CD14-positive monocyte (primary cell): ENCODE measurements around the gene PDGFA. TPM values are rescaled to one million over a fixed set of nuclear protein-coding genes. Genes with fewer than 3 reads are reported as not detected.

ENCODE experiments used
- DNase-seq, 3 donors: peaks; one replicate each; pipeline ENCODE4 v3.0.0-alpha.2; 2011 to 2022
- H2AFZ ChIP-seq: 2 replicates; pipeline ENCODE4 v1.6.0; 2012; ENCODE audit warnings: mild to moderate bottlenecking, low read depth, low read length, inconsistent platforms; ENCODE audit not compliant: insufficient read depth, poor library complexity, severe bottlenecking
- H3K27ac ChIP-seq, 2 donors: 1 replicate in 1 of 2; 2 replicates in 1 of 2; pipeline ENCODE4 v1.5.1; 2012 to 2013; ENCODE audit warnings: low read length in 2 of 2, control low read depth in 1 of 2, inconsistent platforms in 1 of 2, low read depth in 1 of 2, mild to moderate bottlenecking in 1 of 2
- H3K27me3 ChIP-seq, 2 donors: one replicate each; pipeline versions ENCODE4 v1.6.0 to v1.6.1; 2011 to 2013; ENCODE audit warnings: low read length in 2 of 2; ENCODE audit not compliant: control insufficient read depth in 2 of 2, insufficient read depth in 2 of 2
- H3K36me3 ChIP-seq, 2 donors: replicated peaks in 1 of 2; 1 replicate in 1 of 2; 2 replicates in 1 of 2; pipeline versions ENCODE4 v1.5.1 to v1.6.1; 2012 to 2013; ENCODE audit warnings: low read length in 2 of 2, control low read depth in 1 of 2, inconsistent platforms in 1 of 2, mild to moderate bottlenecking in 1 of 2; ENCODE audit not compliant: insufficient read depth in 2 of 2, control insufficient read depth in 1 of 2
- H3K4me1 ChIP-seq, 2 donors: 1 replicate in 1 of 2; 2 replicates in 1 of 2; pipeline versions ENCODE4 v1.5.1 to v1.6.1; 2012 to 2013; ENCODE audit warnings: low read length in 2 of 2, control low read depth in 1 of 2, inconsistent platforms in 1 of 2, mild to moderate bottlenecking in 1 of 2, moderate library complexity in 1 of 2; ENCODE audit not compliant: insufficient read depth in 2 of 2, control insufficient read depth in 1 of 2
- H3K4me2 ChIP-seq: replicated peaks from 2 replicates; pipeline ENCODE3; 2012; ENCODE audit warnings: low read length, moderate library complexity, mild to moderate bottlenecking; ENCODE audit not compliant: poor library complexity, severe bottlenecking; ENCODE audit errors: extremely low read depth
- H3K4me3 ChIP-seq, 3 experiments: fragments of 200-600 bp in 1 of 3; sonication (generic) in 1 of 3; replicated peaks in 1 of 3; 1 replicate in 2 of 3; 2 replicates in 1 of 3; pipeline ENCODE4 v1.5.1; 2011 to 2013; ENCODE audit warnings: low read length in 3 of 3, mild to moderate bottlenecking in 3 of 3, control low read depth in 2 of 3, low read depth in 2 of 3, inconsistent platforms in 1 of 3, moderate library complexity in 1 of 3
- H3K79me2 ChIP-seq: 2 replicates; pipeline ENCODE4 v1.6.0; 2012; ENCODE audit warnings: mild to moderate bottlenecking, control low read depth, inconsistent platforms, low read length, moderate library complexity; ENCODE audit not compliant: insufficient read depth
- H3K9ac ChIP-seq: 2 replicates; pipeline ENCODE4 v1.6.0; 2017; ENCODE audit warnings: low read length, mild to moderate bottlenecking; ENCODE audit not compliant: insufficient read depth, poor library complexity, severe bottlenecking
- H3K9me3 ChIP-seq, 2 donors: replicated peaks in 1 of 2; 1 replicate in 1 of 2; 2 replicates in 1 of 2; pipeline versions ENCODE4 v1.5.1 to v1.6.1; 2012 to 2013; ENCODE audit warnings: low read length in 2 of 2, control low read depth in 1 of 2; ENCODE audit not compliant: control insufficient read depth in 1 of 2, insufficient read depth in 1 of 2
- H4K20me1 ChIP-seq: 2 replicates; pipeline ENCODE4 v1.6.0; 2012; ENCODE audit warnings: mild to moderate bottlenecking, low read length, control low read depth, moderate library complexity; ENCODE audit not compliant: insufficient read depth
- H3K27ac Mint-ChIP-seq, 7 donors: one replicate each; pipeline ENCODE4 v1.8.0; 2020; ENCODE audit warnings: mild to moderate bottlenecking in 7 of 7, mixed read lengths in 7 of 7, moderate library complexity in 6 of 7, inconsistent platforms in 2 of 7
- H3K27me3 Mint-ChIP-seq, 3 donors: one replicate each; pipeline ENCODE4 v1.8.0; 2021 to 2022; ENCODE audit warnings: low read depth in 3 of 3, mild to moderate bottlenecking in 3 of 3, mixed read lengths in 3 of 3, moderate library complexity in 3 of 3, inconsistent platforms in 1 of 3
- H3K36me3 Mint-ChIP-seq, 2 donors: one replicate each; pipeline ENCODE4 v1.8.0; 2020; ENCODE audit warnings: mixed read lengths in 2 of 2, inconsistent platforms in 1 of 2, mild to moderate bottlenecking in 1 of 2
- H3K4me1 Mint-ChIP-seq: one replicate; pipeline ENCODE4 v1.8.0; 2020; ENCODE audit warnings: mild to moderate bottlenecking, mixed read lengths
- H3K4me3 Mint-ChIP-seq, 2 donors: one replicate each; pipeline ENCODE4 v1.8.0; 2020; ENCODE audit warnings: mild to moderate bottlenecking in 2 of 2, mixed read lengths in 2 of 2, moderate library complexity in 1 of 2
- H3K9me3 Mint-ChIP-seq, 7 donors: one replicate each; pipeline ENCODE4 v1.8.0; 2020 to 2022; ENCODE audit warnings: mixed read lengths in 7 of 7, mild to moderate bottlenecking in 6 of 7, moderate library complexity in 6 of 7, inconsistent platforms in 2 of 7
- CTCF ChIP-seq: fragments of 200-600 bp; IDR thresholded peaks from one replicate; pipeline ENCODE4 v1.8.0; 2022; ENCODE audit warnings: antibody characterized with exemption, mild to moderate bottlenecking
- WGBS: methylation state at CpG from one replicate; pipeline ENCODE4 v1.1.5; 2013; ENCODE audit warnings: missing lambda C conversion rate; ENCODE audit not compliant: insufficient coverage; 5-methylcytosine and 5-hydroxymethylcytosine counted together
- intact Hi-C, 2 donors: fragments of 100-400 bp; cut with micrococcal nuclease; formaldehyde crosslinking; loops; one replicate each; pipeline versions ENCODE4 v1.15.0 to v1.15.1; 2023
- polyA plus RNA-seq, 3 donors: library from polyadenylated mRNA; depleted of rRNA in 1 of 3; unstranded in 2 of 3; stranded (reverse) in 1 of 3; fragments of 300-500 nt in 2 of 3; fragments of >200 nt in 1 of 3; fragmentation: Illumina TruSeq in 2 of 3; gene quantifications; 1 replicate in 2 of 3; 2 replicates in 1 of 3; pipeline ENCODE4 v1.2.3, GENCODE V29; 2012 to 2021

PDGFA gene
- polyA plus RNA-seq, 3 donors = 0.29 TPM; not detected in 2

- intact Hi-C loops = no loop called here
- no peak overlapping the region for H3K4me2 ChIP-seq
- no peak overlapping the region for H3K27ac Mint-ChIP-seq
Observed at GRCh38 chr7:538764-539685, 19.4 kb upstream of the PDGFA start.

More at GRCh38 chr7:538764-539685, 19.4 kb upstream of the PDGFA start:
- H3K27me3 Mint-ChIP-seq = peaks cover 2 to 7% (median 4%) of the 10 kb centered on the region in 3 donors
- H3K4me1 Mint-ChIP-seq = no peaks in the 10 kb centered on the region
- H3K9me3 ChIP-seq = peaks cover 0 to 5% of the 10 kb centered on the region in 2 donors
- no peak for TF ChIP-seq CTCF
- H3K9me3 Mint-ChIP-seq = peaks cover 0 to 14% (median 4%) of the 10 kb centered on the region in 7 donors
- H3K36me3 ChIP-seq = no peaks in the 10 kb centered on the region
- H3K27me3 ChIP-seq = no peaks in the 10 kb centered on the region
- no peaks in the 10 kb centered on the region for H3K4me1 ChIP-seq
- DNase-seq = no peak
- no peak overlapping the region for H2AFZ ChIP-seq
- H3K79me2 ChIP-seq = no peaks in the 10 kb centered on the region
- no peak overlapping the region for H3K4me3 Mint-ChIP-seq
- H4K20me1 ChIP-seq = no peaks in the 10 kb centered on the region
- H3K36me3 Mint-ChIP-seq = no peaks in the 10 kb centered on the region
- 77% methylated on average over 26 of the region's 37 CpGs for WGBS
- H3K27ac ChIP-seq = no peak overlapping the region
- H3K4me3 ChIP-seq = no peak overlapping the region
- H3K9ac ChIP-seq = no peak overlapping the region
